SH-SY5Y (cell line): Measurements from ENCODE around the gene C4orf33.

ENCODE experiments used
- GATA2 ChIP-seq: IDR thresholded peaks from 2 replicates; pipeline ENCODE4 v1.6.1; 2011; ENCODE audit warnings: mild to moderate bottlenecking, low read depth, low read length
- GATA3 ChIP-seq: IDR thresholded peaks from 2 replicates; pipeline ENCODE4 v1.6.1; 2011; ENCODE audit warnings: low read depth, mild to moderate bottlenecking, low read length, moderate library complexity

GRCh38 chr4:129113434-129113833 lies 17.5 kb downstream of the C4orf33 start:
- TF ChIP-seq GATA3: no peak
- TF ChIP-seq GATA2: no peak
